Measurements from ENCODE around the gene ARHGEF7.

ARHGEF7 gene

GRCh38 chr13:111337206-111337605 lies 222.1 kb downstream of the ARHGEF7 start:
- TF ChIP-seq CTCF (IDR thresholded peaks at IDR 0.05; ENCODE audit: low read depth, low read length), result no peak
- Histone ChIP-seq H3K27ac (no peak overlapping the region), H3K27me3 (ENCODE audit: insufficient read depth, low read depth, severe bottlenecking) (peaks cover 84% of the 10 kb centered on the region)

GRCh38 chr13:111337741-111338140 lies 222.6 kb downstream of the ARHGEF7 start:
- H3K27me3 ChIP-seq (ENCODE audit: insufficient read depth, low read depth, severe bottlenecking), result peaks cover 84% of the 10 kb centered on the region
- no peaks in the 10 kb centered on the region for H3K36me3 ChIP-seq
- H3K9me3 ChIP-seq (ENCODE audit: severe bottlenecking), result peaks cover 11% of the 10 kb centered on the region
- DNase-seq, result no peak
- no peak overlapping the region for H3K27ac ChIP-seq
- H3K4me3 ChIP-seq (ENCODE audit: low read depth, low read length), result no peak overlapping the region
- no peak for TF ChIP-seq CTCF (IDR thresholded peaks at IDR 0.05; ENCODE audit: low read depth, low read length)

More at GRCh38 chr13:111337206-111337605, 222.1 kb downstream of the ARHGEF7 start:
- Histone ChIP-seq H3K36me3 (no peaks in the 10 kb centered on the region), H3K4me3 (ENCODE audit: low read depth, low read length) (no peak overlapping the region), H3K9me3 (ENCODE audit: severe bottlenecking) (peaks cover 8% of the 10 kb centered on the region)
- no peak for DNase-seq

GRCh38 chr13:111338841-111339240 lies 223.7 kb downstream of the ARHGEF7 start:
- Histone ChIP-seq H3K27ac (no peak overlapping the region), H3K4me3 (ENCODE audit: low read depth, low read length) (no peak overlapping the region), H3K36me3 (no peaks in the 10 kb centered on the region), H3K27me3 (ENCODE audit: insufficient read depth, low read depth, severe bottlenecking) (peaks cover 84% of the 10 kb centered on the region), H3K9me3 (ENCODE audit: severe bottlenecking) (peaks cover 12% of the 10 kb centered on the region)
- no peak for TF ChIP-seq CTCF (IDR thresholded peaks at IDR 0.05; ENCODE audit: low read depth, low read length)
- DNase-seq, result no peak

- Histone ChIP-seq H3K27ac (no peak overlapping the region), H3K4me3 (ENCODE audit: low read depth, low read length) (no peak overlapping the region), H3K9me3 (ENCODE audit: severe bottlenecking) (peaks cover 12% of the 10 kb centered on the region), H3K36me3 (no peaks in the 10 kb centered on the region), H3K27me3 (ENCODE audit: insufficient read depth, low read depth, severe bottlenecking) (peaks cover 84% of the 10 kb centered on the region)
- no peak for TF ChIP-seq CTCF (IDR thresholded peaks at IDR 0.05; ENCODE audit: low read depth, low read length)
- DNase-seq, result no peak
Observed at GRCh38 chr13:111339366-111340143, 224.4 kb downstream of the ARHGEF7 start.

GRCh38 chr13:111341886-111342285 lies 226.8 kb downstream of the ARHGEF7 start:
- no peak overlapping the region for H3K27ac ChIP-seq
- no peaks in the 10 kb centered on the region for H3K36me3 ChIP-seq
- H3K27me3 ChIP-seq (ENCODE audit: insufficient read depth, low read depth, severe bottlenecking), result peaks cover 84% of the 10 kb centered on the region
- no peak for TF ChIP-seq CTCF (IDR thresholded peaks at IDR 0.05; ENCODE audit: low read depth, low read length)
- DNase-seq, result no peak
- no peak overlapping the region for H3K4me3 ChIP-seq (ENCODE audit: low read depth, low read length)
- H3K9me3 ChIP-seq (ENCODE audit: severe bottlenecking), result peaks cover 16% of the 10 kb centered on the region

- H3K4me3 ChIP-seq (ENCODE audit: low read depth, low read length), result no peak overlapping the region
- H3K36me3 ChIP-seq, result no peaks in the 10 kb centered on the region
- DNase-seq, result no peak
- TF ChIP-seq CTCF (IDR thresholded peaks at IDR 0.05; ENCODE audit: low read depth, low read length), result no peak
- H3K27ac ChIP-seq, result no peak overlapping the region
- H3K9me3 ChIP-seq (ENCODE audit: severe bottlenecking), result peaks cover 16% of the 10 kb centered on the region
- peaks cover 84% of the 10 kb centered on the region for H3K27me3 ChIP-seq (ENCODE audit: insufficient read depth, low read depth, severe bottlenecking)
Observed at GRCh38 chr13:111342721-111343120, 227.6 kb downstream of the ARHGEF7 start.

Data from WERI-Rb-1 (cell line).